Stimulated activated CD8-positive, alpha-beta memory T cell treated with anti-CD3 and anti-CD28 coated beads, Interleukin-7, amount 100 ng/mL, for 48 hours (primary cell): ENCODE data around the gene USP17L5.
"Not testable (repeated sequence)": the region's sequence is repeated elsewhere in the genome, so short reads cannot be mapped to it uniquely, and the experiment has no call there.

Experiments
- DNase-seq, 2 donors: peaks; one replicate each; pipeline ENCODE4 v3.0.0-alpha.2; 2020; ENCODE audit warnings: low read depth in 1 of 2; ENCODE audit errors: extremely low read depth in 1 of 2

Gene USP17L5

GRCh38 chr4:9339103-9339502 lies at the start of gene USP17L5:
USP17L5 (plus strand) TSS chr4:9339403; CDS start chr4:9339403, 0 bp downstream.
- not testable (repeated sequence) for DNase-seq

GRCh38 chr4:9324191-9324590 lies 15.0 kb upstream of the USP17L5 start:
- not testable (repeated sequence) for DNase-seq

- DNase-seq: not testable (repeated sequence)
Measured at GRCh38 chr4:9324865-9325264, 14.3 kb upstream of the USP17L5 start, which contains the start of gene USP17L24. USP17L24 (plus strand) TSS chr4:9325165; CDS start chr4:9325165, 0 bp downstream.

GRCh38 chr4:9329611-9330010 lies 9.6 kb upstream of the USP17L5 start, which contains the start of gene USP17L25:
USP17L25 (plus strand) TSS chr4:9329911; CDS start chr4:9329911, 0 bp downstream.
- DNase-seq: not testable (repeated sequence)

- DNase-seq: not testable (repeated sequence)
Measured at GRCh38 chr4:9334358-9334757, 4.8 kb upstream of the USP17L5 start, which contains the start of gene USP17L26. USP17L26 (plus strand) TSS chr4:9334658; CDS start chr4:9334658, 0 bp downstream.

- DNase-seq: not testable (repeated sequence)
Measured at GRCh38 chr4:9343848-9344247, 4.6 kb downstream of the USP17L5 start, which contains the start of gene USP17L27. USP17L27 (plus strand) TSS chr4:9344148; CDS start chr4:9344148, 0 bp downstream.

- not testable (repeated sequence) for DNase-seq
Measured at GRCh38 chr4:9348593-9348992, 9.4 kb downstream of the USP17L5 start, which contains the start of gene USP17L28. USP17L28 (plus strand) TSS chr4:9348893; CDS start chr4:9348893, 0 bp downstream.

- DNase-seq: not testable (repeated sequence)
Measured at GRCh38 chr4:9350866-9351265, 11.7 kb downstream of the USP17L5 start.

GRCh38 chr4:9353338-9353737 lies 14.1 kb downstream of the USP17L5 start, which contains the start of gene USP17L29:
USP17L29 (plus strand) TSS chr4:9353638; CDS start chr4:9353638, 0 bp downstream.
- not testable (repeated sequence) for DNase-seq

- DNase-seq: not testable (repeated sequence)
Measured at GRCh38 chr4:9362829-9363228, 23.6 kb downstream of the USP17L5 start, which contains the start of gene USP17L30. USP17L30 (plus strand) TSS chr4:9363129; CDS start chr4:9363129, 0 bp downstream.

GRCh38 chr4:9379881-9380280 lies 40.7 kb downstream of the USP17L5 start:
- DNase-seq: not testable (repeated sequence)

GRCh38 chr4:9381012-9381534 lies 41.9 kb downstream of the USP17L5 start:
- peak in 1 of 2 donors; percentile 31 for DNase-seq

GRCh38 chr4:9384126-9384525 lies 44.9 kb downstream of the USP17L5 start:
- DNase-seq: no peak

- DNase-seq: not testable (repeated sequence)
Measured at GRCh38 chr4:9389001-9389400, 49.8 kb downstream of the USP17L5 start.
